ENCODE data around the gene SLC35A4. TPM values are rescaled to one million over a fixed set of nuclear protein-coding genes. Genes with fewer than 3 reads are reported as not detected.
"Not testable (repeated sequence)": the region's sequence is repeated elsewhere in the genome, so short reads cannot be mapped to it uniquely, and the experiment has no call there.

The SLC35A4 gene
- total RNA-seq, 1 donor from 2014 or later = 9.5 TPM

DNA sequence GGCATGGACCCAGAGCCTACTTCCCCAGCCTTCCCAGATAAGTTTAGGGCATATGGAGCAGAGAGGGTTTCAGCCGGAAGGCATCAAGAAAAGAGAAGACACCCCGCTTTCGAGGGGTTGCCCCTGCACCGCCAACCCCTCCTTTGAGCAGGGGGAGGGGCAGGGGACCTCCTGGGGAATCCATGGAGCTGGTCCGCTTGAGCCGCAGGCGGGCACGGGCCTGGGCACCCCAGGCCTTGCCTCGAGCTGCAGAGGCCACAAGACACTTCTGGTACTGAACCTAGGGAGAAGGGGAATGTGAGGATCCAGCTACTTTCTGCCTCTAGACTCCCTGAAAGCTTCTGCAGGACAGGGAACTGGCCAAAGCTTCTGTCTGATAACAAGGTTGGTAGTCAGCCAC is 6.1 kb upstream of the SLC35A4 start:
- no peak for DNase-seq

DNA sequence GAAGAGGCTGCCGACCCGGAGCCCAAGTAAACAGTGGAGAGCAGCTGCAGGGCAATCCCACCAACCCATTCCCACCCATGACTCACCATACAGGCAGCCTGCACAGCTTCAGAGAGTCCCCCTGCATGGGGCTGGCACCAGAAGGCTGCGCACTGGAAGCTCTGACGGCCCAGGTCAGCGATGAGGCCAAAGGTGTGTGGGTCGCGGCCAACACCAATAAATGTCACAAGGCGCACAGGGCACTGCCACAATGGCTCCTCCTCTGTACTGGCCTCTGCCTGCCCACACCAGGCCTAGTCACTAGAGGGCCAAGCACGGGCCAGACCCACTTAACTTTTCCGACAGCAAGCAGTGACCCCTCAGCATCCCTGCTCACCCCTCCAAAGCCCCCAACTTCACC is 4.4 kb upstream of the SLC35A4 start:
- DNase-seq = no peak

DNA sequence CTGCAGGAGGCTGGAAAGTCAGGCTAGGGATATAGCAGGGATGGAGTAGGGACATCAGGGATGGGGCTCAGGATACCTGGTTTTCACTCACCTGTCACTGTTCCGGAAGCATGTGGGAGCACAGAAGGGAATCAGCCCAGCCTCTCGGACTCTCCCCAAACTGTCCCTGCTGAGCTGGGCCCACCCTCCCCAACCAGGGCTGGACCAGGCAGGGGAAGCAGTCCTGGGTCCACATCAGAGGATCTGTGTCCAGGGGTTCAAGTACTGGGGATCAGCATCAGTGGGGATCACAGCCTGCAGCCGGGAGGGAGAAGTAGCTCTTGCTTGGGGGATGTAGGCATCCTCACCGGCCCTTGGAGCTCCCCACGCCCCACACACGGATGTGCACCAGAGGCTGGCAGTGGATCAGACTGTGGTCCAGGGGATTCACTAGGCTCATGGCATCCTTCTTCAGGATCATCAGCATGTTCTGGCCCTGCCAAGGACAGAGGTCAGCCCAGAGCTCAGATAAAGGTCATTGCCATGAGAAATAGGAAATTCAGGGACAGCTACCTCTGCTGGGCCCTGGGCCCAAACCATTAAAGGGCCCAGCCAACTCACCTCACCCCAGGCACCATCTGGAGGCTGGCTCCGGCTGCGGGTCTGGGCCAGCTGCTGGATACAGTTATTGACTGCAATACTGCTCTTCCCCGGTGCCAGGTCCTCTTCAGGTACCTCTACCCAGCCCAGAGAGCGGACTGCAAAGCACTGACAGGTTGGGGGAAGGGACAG is 2.7 kb upstream of the SLC35A4 start:
- DNase-seq = no peak

DNA sequence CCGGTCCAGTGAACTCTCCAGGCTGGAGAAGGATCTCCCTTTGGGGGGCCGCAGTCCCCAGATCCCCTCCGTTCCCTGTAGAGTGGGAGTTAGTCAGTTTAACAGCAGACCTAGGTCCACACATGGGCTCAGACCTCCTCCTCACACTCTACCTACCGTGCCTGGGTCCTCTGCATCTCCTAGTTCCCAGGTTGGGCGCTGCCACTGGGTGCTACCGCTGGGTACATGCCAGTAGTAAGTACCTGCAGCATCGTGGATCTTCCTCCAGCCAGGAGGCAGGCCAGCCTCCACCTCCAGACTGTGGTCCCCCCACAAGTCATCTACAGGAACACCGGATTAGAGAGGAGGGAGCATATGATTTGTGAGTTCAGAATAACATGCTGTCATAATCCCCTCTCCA is 1.0 kb upstream of the SLC35A4 start:
- DNase-seq = no peak

DNA sequence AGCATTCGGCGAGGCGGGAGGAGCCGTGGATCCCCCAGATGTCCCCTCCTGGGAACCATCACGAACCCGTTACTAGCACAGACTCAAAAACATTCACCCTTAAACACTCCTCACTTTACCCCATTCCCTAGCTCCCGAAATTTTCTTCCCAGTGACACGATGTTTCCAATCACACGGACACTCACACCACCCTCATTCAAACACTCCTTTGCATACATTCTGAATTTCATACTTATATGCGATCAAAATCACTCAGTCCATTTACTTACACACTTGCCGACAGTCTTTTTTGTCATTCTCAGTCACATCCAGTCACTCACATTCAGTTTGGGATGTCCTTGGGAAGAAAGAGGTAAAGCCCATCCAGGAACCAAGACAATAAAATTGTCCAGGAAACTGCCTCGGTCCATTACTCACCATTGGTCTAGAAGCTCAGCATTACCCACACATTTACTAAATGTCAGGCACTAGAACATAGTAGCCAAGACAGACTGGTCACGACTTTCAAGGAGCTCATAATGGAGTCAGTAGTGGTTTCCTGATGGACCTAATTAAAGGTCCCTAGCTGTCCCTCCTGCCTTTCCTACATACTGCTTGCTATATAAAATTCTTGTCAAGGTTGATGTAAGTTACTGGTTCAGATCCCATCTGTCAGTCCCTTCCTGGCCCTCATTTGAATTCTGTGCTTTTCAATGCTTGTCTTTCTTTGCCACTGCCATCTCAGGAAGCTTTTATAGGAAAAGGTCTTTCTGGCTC is 574 bp downstream of the SLC35A4 start:
- peak; percentile 9 for DNase-seq

DNA sequence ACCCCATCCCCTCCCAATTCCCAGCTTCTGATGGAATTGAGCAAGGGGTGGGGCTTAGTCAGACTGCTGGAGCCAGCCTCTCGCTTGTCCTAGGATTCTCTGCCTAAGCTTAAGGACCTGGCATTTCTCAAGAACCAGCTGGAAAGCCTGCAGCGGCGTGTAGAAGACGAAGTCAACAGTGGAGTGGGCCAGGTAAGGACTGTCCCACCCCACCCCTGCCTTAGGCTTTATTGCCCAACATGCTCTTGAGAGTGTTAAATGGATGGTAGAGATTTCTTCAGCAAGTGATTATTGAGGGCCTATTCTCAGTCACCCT is 1.1 kb downstream of the SLC35A4 start:
- DNase-seq = no peak

DNA sequence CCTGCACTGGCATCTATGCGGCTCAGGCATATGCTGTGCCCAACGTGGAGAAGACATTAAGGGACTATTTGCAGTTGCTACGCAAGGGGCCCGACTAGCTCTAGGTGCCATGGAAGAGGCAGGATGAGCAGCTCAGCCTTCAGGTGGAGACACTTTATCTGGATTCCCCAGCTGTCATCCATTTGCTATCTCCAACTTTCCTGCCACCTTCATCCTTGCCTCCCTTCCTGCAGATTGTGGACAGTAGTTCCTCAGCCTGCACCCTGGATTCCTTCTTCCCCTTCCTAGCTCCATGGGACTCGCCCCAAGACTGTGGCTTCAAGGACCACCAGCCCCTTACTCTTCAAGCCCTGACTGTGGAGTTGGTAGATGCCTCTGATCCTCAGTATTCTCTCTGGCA is 2.0 kb downstream of the SLC35A4 start:
- DNase-seq = no peak

DNA sequence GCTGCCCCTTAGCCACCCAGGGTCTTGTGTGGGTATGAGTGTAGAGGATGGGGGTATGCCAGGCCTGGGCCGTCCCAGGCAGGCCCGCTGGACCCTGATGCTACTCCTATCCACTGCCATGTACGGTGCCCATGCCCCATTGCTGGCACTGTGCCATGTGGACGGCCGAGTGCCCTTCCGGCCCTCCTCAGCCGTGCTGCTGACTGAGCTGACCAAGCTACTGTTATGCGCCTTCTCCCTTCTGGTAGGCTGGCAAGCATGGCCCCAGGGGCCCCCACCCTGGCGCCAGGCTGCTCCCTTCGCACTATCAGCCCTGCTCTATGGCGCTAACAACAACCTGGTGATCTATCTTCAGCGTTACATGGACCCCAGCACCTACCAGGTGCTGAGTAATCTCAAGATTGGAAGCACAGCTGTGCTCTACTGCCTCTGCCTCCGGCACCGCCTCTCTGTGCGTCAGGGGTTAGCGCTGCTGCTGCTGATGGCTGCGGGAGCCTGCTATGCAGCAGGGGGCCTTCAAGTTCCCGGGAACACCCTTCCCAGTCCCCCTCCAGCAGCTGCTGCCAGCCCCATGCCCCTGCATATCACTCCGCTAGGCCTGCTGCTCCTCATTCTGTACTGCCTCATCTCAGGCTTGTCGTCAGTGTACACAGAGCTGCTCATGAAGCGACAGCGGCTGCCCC is 2.6 kb downstream of the SLC35A4 start:
- DNase-seq = no peak

DNA sequence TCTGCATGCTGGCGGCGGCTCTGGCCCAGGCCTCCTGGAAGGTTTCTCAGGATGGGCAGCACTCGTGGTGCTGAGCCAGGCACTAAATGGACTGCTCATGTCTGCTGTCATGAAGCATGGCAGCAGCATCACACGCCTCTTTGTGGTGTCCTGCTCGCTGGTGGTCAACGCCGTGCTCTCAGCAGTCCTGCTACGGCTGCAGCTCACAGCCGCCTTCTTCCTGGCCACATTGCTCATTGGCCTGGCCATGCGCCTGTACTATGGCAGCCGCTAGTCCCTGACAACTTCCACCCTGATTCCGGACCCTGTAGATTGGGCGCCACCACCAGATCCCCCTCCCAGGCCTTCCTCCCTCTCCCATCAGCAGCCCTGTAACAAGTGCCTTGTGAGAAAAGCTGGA is 3.2 kb downstream of the SLC35A4 start:
- DNase-seq = no peak

DNA sequence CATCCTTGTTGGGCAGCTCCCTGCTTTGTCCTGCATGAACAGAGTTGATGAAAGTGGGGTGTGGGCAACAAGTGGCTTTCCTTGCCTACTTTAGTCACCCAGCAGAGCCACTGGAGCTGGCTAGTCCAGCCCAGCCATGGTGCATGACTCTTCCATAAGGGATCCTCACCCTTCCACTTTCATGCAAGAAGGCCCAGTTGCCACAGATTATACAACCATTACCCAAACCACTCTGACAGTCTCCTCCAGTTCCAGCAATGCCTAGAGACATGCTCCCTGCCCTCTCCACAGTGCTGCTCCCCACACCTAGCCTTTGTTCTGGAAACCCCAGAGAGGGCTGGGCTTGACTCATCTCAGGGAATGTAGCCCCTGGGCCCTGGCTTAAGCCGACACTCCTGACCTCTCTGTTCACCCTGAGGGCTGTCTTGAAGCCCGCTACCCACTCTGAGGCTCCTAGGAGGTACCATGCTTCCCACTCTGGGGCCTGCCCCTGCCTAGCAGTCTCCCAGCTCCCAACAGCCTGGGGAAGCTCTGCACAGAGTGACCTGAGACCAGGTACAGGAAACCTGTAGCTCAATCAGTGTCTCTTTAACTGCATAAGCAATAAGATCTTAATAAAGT is 3.9 kb downstream of the SLC35A4 start:
- no peak for DNase-seq

DNA sequence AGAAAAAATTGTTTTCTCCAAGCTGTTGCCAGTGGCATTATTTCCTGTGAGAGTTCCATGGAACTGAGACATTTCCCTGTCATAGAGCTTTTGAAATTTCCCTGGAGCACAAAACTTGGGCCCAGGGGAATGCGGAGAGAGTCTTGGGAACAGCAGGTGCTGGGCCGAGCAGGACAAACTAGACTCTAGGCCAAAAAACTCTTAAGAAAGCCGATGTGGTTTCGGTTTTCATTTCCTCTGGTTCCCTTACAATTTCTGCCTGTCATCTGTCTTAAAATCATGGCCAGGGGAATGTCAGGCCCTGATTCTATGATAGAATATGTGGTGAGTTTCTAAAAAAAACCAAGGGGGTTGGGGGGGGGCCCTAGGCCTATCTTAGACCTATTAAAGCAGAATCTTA is 4.6 kb downstream of the SLC35A4 start:
- no peak for DNase-seq

DNA sequence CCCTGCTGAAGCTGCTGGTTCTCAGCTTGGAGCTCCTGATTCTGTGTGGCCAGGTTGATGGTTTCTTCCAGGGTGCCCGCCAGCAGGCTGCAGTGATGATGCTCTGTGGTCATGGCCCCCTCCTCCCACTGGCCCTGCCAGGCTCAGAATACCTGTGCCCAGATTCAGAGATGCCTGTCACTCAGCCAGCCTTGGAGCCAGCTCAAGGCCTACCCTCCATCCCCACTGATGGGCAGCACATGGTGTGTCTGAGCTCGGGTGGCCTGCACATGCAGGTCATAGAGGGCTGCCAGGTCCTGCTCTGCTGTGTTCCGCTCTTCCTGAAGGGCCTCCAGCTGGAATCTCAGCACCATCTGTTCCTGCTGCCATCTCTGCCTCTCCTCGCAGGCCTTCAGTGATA is 5.4 kb downstream of the SLC35A4 start:
- DNase-seq = no peak

DNA sequence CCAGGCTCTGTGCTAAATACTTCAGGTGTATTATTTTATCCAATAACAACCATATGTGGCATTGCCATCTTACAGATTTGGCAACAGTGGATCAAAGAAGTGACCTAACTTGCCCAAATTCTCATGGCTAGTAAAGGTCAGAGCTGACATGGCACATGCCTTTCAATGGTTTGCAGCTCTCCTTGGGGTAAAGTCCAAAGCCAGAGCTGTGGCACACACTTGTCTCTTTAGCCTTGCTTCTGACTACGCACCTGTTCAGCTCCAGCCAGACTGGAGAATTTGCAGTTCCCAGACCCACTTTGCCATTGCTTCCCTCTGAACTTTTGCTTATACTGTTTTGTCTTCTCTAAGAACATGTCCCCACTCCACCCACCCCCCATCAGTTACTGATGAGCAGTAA is 5.9 kb downstream of the SLC35A4 start:
- no peak for DNase-seq

DNA sequence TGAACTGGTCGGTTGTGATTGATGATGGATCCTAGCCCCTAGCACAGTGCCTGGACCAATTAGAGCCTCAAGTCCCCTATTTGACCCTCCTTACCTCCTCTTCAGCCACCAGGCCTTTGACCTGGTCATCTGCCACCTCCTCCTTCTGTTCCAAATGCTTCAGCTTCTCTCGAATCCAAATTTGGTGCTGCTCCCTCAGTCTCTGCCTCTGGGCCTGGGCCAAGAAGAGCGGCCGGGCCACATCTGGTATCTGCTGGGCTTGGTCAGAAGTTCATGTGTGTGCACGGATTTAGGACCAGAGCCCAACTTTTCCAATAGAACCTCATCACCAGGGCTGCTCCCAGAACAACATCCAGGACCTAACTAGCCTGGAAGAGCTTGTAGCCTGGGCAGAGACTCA is 6.5 kb downstream of the SLC35A4 start:
- no peak for DNase-seq

DNA sequence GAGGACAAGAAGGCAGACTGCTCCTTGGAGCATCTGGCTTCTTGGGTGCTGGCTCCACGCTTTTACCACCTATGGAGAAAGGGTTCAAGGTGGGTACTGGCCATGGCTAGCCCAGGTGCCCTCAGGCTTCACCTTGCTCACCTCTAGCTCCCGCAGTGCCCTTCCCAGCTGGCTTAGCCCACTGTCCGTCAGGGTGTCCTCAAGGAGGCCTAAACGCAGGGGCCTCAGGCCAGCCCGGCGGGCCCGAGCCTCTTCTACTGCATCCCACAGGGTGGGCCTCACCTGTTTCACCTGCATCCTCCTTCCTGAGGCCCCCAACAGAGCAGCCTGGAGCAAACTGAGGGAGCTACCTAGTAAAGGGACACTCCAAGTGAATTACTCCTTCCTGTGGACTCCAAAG is 9.1 kb downstream of the SLC35A4 start:
- DNase-seq = no peak

DNA sequence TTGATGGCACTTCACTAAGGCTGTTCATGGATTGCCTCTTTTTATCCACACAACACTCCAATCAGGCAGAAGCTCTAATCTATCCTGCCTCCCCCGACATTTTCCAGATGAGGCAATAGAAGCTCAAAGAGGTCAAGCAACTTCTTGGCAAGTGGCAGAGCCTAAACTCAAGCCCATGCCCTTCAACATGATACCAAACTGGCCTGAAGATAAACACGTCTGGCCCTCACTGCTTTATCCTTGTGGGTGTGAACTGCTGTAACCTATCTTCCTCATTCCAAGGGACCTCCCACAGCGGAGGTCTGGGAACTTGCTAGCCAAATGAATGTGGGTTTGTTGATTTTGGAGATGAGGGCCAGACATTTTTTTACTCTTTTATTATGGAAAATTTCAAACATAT is 9.5 kb downstream of the SLC35A4 start:
- DNase-seq = no peak

DNA sequence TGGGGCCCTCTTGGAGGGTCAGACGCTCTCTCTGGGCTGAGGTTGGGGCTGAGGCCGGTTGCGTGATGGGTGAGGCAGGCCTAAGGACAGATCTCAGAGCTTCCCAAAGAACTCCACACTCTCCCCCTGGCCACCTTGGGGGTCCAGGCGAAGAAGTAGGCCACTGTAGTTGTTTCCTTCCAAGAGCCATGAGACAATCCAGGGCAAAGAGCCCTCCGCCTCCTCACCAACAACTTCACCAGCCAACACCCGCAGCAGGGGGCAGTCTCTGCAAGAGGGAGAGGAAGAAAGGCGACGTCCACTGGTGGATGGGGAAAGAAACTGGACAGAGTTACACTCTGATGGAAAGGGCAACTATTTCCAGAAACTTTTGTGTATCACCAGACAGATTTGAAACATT is 10.7 kb downstream of the SLC35A4 start:
- no peak for DNase-seq

DNA sequence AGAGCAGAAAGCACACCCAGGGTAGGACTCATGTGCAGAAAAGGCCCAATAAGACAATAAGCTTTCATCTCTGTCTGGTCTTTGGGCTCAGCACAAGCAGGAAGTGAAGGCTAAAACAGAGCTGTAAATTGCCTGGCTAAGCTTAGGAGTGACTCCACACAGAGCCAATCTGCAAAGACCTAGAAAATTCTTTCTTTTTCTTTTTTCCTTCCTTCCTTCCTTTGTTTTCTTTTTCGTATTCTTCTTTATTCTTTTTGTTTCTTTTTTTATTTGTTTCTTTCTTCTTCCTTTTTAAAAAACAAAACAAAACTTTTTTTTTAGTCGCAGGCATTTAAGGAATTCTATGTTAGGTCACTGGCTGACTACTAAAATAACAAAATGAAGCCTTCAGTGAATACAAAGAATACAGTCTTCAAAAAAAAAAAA is 12.2 kb downstream of the SLC35A4 start:
- no peak for DNase-seq

DNA sequence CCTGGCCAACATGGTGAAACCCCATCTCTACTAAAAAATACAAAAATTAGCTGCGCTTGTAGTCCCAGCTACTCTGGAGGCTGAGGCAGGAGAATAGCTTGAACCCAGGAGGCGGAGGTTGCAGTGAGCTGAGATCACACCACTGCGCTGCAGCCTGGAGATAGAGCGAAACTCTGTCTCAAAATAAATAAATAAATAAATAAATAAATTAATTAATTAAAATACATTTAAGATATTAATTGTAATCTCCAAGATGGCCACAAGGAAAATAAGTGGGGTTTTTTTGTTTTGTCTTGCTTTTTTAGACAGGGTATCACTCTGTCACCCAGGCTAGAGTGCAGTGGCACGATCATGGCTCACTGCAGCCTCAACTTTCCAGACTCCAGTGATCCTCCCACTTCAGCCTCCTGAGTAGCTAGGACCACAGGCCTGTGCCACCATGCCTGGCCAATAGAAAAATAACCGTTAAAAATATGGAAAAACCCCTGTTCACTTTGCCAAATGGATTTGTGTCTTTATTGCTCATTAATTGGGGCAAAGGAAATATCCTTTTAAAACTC is 14.6 kb downstream of the SLC35A4 start:
- not testable (repeated sequence) for DNase-seq

DNA sequence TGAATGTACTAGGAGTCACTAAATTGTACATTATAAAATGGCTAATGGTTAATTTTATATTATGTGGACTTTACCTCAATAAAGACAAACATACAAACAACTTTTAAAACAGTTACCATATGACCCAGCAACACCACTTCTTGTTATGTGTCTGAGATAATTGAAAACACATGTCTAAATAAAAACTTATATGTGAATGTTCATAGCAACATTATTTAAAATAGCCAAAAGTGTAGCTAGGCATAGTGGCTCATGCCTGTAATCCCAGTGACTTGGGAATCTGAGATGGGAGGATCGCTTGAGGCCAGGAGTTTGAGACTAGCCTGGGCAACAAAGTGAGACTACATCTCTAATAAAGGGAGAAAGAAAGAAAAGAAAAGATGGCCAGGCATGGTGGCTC is 22.9 kb downstream of the SLC35A4 start:
- no peak for DNase-seq

DNA sequence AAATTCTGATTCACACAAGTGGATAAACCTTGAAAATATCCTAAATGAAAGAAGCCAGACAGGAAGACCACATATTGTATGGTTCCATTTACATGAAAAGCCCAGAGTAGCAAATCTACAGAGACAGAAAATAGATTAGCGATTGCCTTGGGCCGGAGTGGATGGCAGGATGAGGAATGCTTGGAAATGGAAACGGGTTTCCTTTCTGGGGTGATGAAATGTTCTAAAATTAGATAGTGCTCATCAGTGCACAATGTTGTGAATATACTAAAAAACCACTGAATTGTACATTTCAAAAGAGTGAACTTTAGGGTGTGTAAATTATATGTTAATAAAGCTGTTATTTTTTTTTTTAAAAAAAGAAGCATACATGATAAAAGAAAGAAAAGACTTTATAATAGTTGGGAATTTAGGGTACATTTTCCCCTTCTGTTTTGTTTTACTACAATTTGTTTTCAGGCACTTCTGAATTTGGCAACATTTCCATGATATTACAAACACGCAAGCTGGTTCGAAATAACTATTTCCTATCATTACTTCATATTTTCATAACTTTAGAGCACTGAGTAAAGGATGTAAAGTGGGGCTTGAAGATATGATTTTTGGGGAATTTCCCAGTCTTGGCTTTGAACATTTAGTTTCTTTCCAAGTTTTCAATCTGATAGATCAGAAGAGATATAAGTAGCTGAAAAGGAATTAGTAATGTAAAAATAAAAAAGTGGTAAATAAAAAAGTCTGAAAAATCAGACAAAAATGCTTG is 23.9 kb downstream of the SLC35A4 start:
- peak; percentile 27 for DNase-seq

DNA sequence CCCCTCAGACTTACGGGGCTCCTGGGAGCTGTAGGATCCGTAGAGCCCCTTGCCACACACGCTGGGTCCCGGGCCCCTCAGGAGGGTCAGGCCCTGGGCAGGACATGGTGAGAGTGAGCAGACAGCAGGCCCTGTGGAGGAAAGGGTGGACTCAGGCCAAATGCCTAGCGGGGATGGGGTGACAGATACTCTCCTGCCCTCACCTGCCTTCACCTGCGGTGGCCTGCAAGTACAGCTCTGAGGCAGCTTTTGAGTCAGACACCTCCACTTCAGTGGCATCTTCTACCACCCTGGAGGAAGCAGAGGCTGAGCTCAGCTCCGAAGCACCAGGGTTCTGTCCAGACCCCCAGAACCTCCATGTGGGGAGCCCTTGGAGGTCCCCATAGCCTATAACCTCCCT is 26.2 kb downstream of the SLC35A4 start:
- DNase-seq = no peak

All from skin of body (tissue), 2 donors.